Limb (tissue), 2 donors: ENCODE data around the gene CYP2F1.

Experiments
- DNase-seq, 2 donors: peaks; one replicate each; pipeline ENCODE4 v3.0.0-alpha.2; 2016; ENCODE audit errors: extremely low spot score in 2 of 2

Gene CYP2F1

GRCh38 chr19:41175801-41176777 is 61.9 kb downstream of the CYP2F1 start:
- peak in 1 of 2 donors; percentile 44 for DNase-seq
